IPS-15b (cell line): ENCODE data around the gene MAML3.

Experiments used
- H3K27me3 ChIP-seq: one replicate; pipeline ENCODE4 v1.6.1; 2013; ENCODE audit warnings: low read length; ENCODE audit not compliant: control insufficient read depth, insufficient read depth
- H3K36me3 ChIP-seq: one replicate; pipeline ENCODE4 v1.6.1; 2013; ENCODE audit warnings: low read length; ENCODE audit not compliant: control insufficient read depth, insufficient read depth
- H3K4me1 ChIP-seq: one replicate; pipeline ENCODE4 v1.6.1; 2013; ENCODE audit warnings: mild to moderate bottlenecking, low read length; ENCODE audit not compliant: control insufficient read depth, insufficient read depth
- H3K4me3 ChIP-seq: one replicate; pipeline ENCODE4 v1.5.1; 2013; ENCODE audit warnings: low read depth, low read length
- H3K9ac ChIP-seq: one replicate; pipeline ENCODE4 v1.6.1; 2013; ENCODE audit warnings: low read depth, mild to moderate bottlenecking, low read length
- H3K9me3 ChIP-seq: one replicate; pipeline ENCODE4 v1.6.1; 2013; ENCODE audit warnings: mild to moderate bottlenecking, low read length; ENCODE audit not compliant: control insufficient read depth, insufficient read depth

MAML3 gene

GRCh38 chr4:139686988-139687387 is 467.0 kb downstream of the MAML3 start:
- H3K9ac ChIP-seq: no peak overlapping the region
- H3K9me3 ChIP-seq: no peaks in the 10 kb centered on the region
- no peaks in the 10 kb centered on the region for H3K4me1 ChIP-seq
- H3K27me3 ChIP-seq: no peaks in the 10 kb centered on the region
- peaks cover 3% of the 10 kb centered on the region for H3K36me3 ChIP-seq
- H3K4me3 ChIP-seq: no peak overlapping the region

GRCh38 chr4:139686130-139686529 is 467.9 kb downstream of the MAML3 start:
- Histone ChIP-seq H3K36me3 (peaks cover 3% of the 10 kb centered on the region), H3K27me3 (no peaks in the 10 kb centered on the region), H3K4me1 (no peaks in the 10 kb centered on the region), H3K9ac (no peak overlapping the region), H3K4me3 (no peak overlapping the region), H3K9me3 (no peaks in the 10 kb centered on the region)

GRCh38 chr4:139685180-139685579 is 468.8 kb downstream of the MAML3 start:
- H3K27me3 ChIP-seq: no peaks in the 10 kb centered on the region
- no peaks in the 10 kb centered on the region for H3K4me1 ChIP-seq

GRCh38 chr4:139684351-139684750 is 469.6 kb downstream of the MAML3 start:
- H3K36me3 ChIP-seq: peaks cover 3% of the 10 kb centered on the region
- H3K4me1 ChIP-seq: no peaks in the 10 kb centered on the region
- no peaks in the 10 kb centered on the region for H3K27me3 ChIP-seq
- no peak overlapping the region for H3K9ac ChIP-seq
- H3K9me3 ChIP-seq: no peaks in the 10 kb centered on the region
- H3K4me3 ChIP-seq: no peak overlapping the region

More at GRCh38 chr4:139685180-139685579, 468.8 kb downstream of the MAML3 start:
- H3K9ac ChIP-seq: no peak overlapping the region
- H3K9me3 ChIP-seq: no peaks in the 10 kb centered on the region
- H3K4me3 ChIP-seq: no peak overlapping the region
- H3K36me3 ChIP-seq: peaks cover 3% of the 10 kb centered on the region

- no peak overlapping the region for H3K9ac ChIP-seq
- no peak overlapping the region for H3K4me3 ChIP-seq
- no peaks in the 10 kb centered on the region for H3K9me3 ChIP-seq
- H3K27me3 ChIP-seq: no peaks in the 10 kb centered on the region
- H3K4me1 ChIP-seq: no peaks in the 10 kb centered on the region
- peaks cover 3% of the 10 kb centered on the region for H3K36me3 ChIP-seq
Observed at GRCh38 chr4:139682741-139683151, 471.2 kb downstream of the MAML3 start.

GRCh38 chr4:139682309-139682708 is 471.7 kb downstream of the MAML3 start:
- no peaks in the 10 kb centered on the region for H3K9me3 ChIP-seq
- H3K36me3 ChIP-seq: peaks cover 3% of the 10 kb centered on the region
- H3K4me3 ChIP-seq: no peak overlapping the region
- no peak overlapping the region for H3K9ac ChIP-seq
- H3K27me3 ChIP-seq: no peaks in the 10 kb centered on the region
- H3K4me1 ChIP-seq: no peaks in the 10 kb centered on the region

- H3K9me3 ChIP-seq: no peaks in the 10 kb centered on the region
- no peaks in the 10 kb centered on the region for H3K36me3 ChIP-seq
- H3K4me1 ChIP-seq: peaks cover 3% of the 10 kb centered on the region
- no peaks in the 10 kb centered on the region for H3K27me3 ChIP-seq
- no peak overlapping the region for H3K4me3 ChIP-seq
- H3K9ac ChIP-seq: no peak overlapping the region
Observed at GRCh38 chr4:139676913-139677585, 476.9 kb downstream of the MAML3 start.

GRCh38 chr4:139676365-139676764 is 477.6 kb downstream of the MAML3 start:
- H3K36me3 ChIP-seq: no peaks in the 10 kb centered on the region
- H3K4me1 ChIP-seq: peaks cover 4% of the 10 kb centered on the region
- no peaks in the 10 kb centered on the region for H3K27me3 ChIP-seq
- no peak overlapping the region for H3K4me3 ChIP-seq
- H3K9me3 ChIP-seq: no peaks in the 10 kb centered on the region
- H3K9ac ChIP-seq: no peak overlapping the region

- no peaks in the 10 kb centered on the region for H3K9me3 ChIP-seq
- H3K36me3 ChIP-seq: no peaks in the 10 kb centered on the region
- H3K9ac ChIP-seq: no peak overlapping the region
- no peaks in the 10 kb centered on the region for H3K27me3 ChIP-seq
- H3K4me3 ChIP-seq: no peak overlapping the region
- H3K4me1 ChIP-seq: peaks cover 4% of the 10 kb centered on the region
Observed at GRCh38 chr4:139675651-139676050, 478.3 kb downstream of the MAML3 start.

GRCh38 chr4:139674875-139675550 is 479.0 kb downstream of the MAML3 start:
- Histone ChIP-seq H3K4me1 (peaks cover 4% of the 10 kb centered on the region), H3K36me3 (no peaks in the 10 kb centered on the region), H3K9me3 (no peaks in the 10 kb centered on the region), H3K4me3 (no peak overlapping the region), H3K9ac (no peak overlapping the region), H3K27me3 (no peaks in the 10 kb centered on the region)

GRCh38 chr4:139672732-139673131 is 481.3 kb downstream of the MAML3 start:
- Histone ChIP-seq H3K27me3 (no peaks in the 10 kb centered on the region), H3K9ac (no peak overlapping the region), H3K4me1 (peaks cover 4% of the 10 kb centered on the region), H3K4me3 (no peak overlapping the region), H3K9me3 (no peaks in the 10 kb centered on the region), H3K36me3 (no peaks in the 10 kb centered on the region)

GRCh38 chr4:139672215-139672614 is 481.8 kb downstream of the MAML3 start:
- Histone ChIP-seq H3K9me3 (no peaks in the 10 kb centered on the region), H3K27me3 (no peaks in the 10 kb centered on the region), H3K36me3 (no peaks in the 10 kb centered on the region), H3K4me3 (no peak overlapping the region), H3K9ac (no peak overlapping the region), H3K4me1 (peaks cover 4% of the 10 kb centered on the region)
